SK-N-SH treated with all-trans-retinoic acid at 6 μM for 48 hours (cell line): ENCODE measurements around the gene OR1I1.

Experiments used
- ATAC-seq: fragments of 200-7000 bp; cut with Tn5 transposase; 3 replicates; pipeline ENCODE4 v1.9.1; 2020; ENCODE audit warnings: mild to moderate bottlenecking, moderate library complexity
- ARNTL ChIP-seq: fragments of 450-650 bp; formaldehyde crosslinking; IDR thresholded peaks from 2 replicates; pipeline ENCODE4 v1.5.0; 2020; ENCODE audit warnings: low read depth, mild to moderate bottlenecking, moderate library complexity, borderline replicate concordance
- BACH2 ChIP-seq: fragments of 250-450 bp; sonication (Bioruptor Pico); IDR thresholded peaks from 2 replicates; pipeline ENCODE4 v1.9.0; 2021; ENCODE audit warnings: mild to moderate bottlenecking, borderline replicate concordance
- CSDC2 ChIP-seq: fragments of 250-450 bp; sonication (Bioruptor Pico); IDR thresholded peaks from 2 replicates; pipeline ENCODE4 v1.5.0; 2020; ENCODE audit warnings: mild to moderate bottlenecking, moderate library complexity
- ESRRG ChIP-seq: fragments of 250-450 bp; sonication (Bioruptor Pico); IDR thresholded peaks from 2 replicates; pipeline ENCODE4 v1.6.1; 2021; ENCODE audit warnings: mild to moderate bottlenecking
- GLIS3 ChIP-seq: fragments of 250-450 bp; sonication (Bioruptor Pico); IDR thresholded peaks from 2 replicates; pipeline ENCODE4 v1.5.0; 2020; ENCODE audit warnings: mild to moderate bottlenecking, moderate library complexity
- OSR1 ChIP-seq: fragments of 250-450 bp; sonication (Bioruptor Pico); IDR thresholded peaks from 2 replicates; pipeline ENCODE4 v1.8.0; 2022; ENCODE audit warnings: moderate library complexity, mild to moderate bottlenecking, inconsistent platforms
- PPARA ChIP-seq: fragments of 250-450 bp; sonication (Bioruptor Pico); IDR thresholded peaks from 2 replicates; pipeline ENCODE4 v1.5.0; 2020; ENCODE audit warnings: mild to moderate bottlenecking, borderline replicate concordance
- TCF4 ChIP-seq: fragments of 250-450 bp; sonication (Bioruptor Pico); IDR thresholded peaks from 2 replicates; pipeline ENCODE4 v1.8.0; 2021; ENCODE audit warnings: mild to moderate bottlenecking, moderate library complexity, borderline replicate concordance
- TOX ChIP-seq: fragments of 250-450 bp; sonication (Bioruptor Pico); IDR thresholded peaks from 2 replicates; pipeline ENCODE4 v1.8.0; 2021; ENCODE audit warnings: mild to moderate bottlenecking, moderate library complexity, borderline replicate concordance
- ZC3H10 ChIP-seq: fragments of 250-450 bp; sonication (Bioruptor Pico); IDR thresholded peaks from 2 replicates; pipeline ENCODE4 v1.5.1; 2021; ENCODE audit warnings: mild to moderate bottlenecking, moderate library complexity
- ZFP3 ChIP-seq: fragments of 250-450 bp; sonication (Bioruptor Pico); IDR thresholded peaks from 2 replicates; pipeline ENCODE4 v1.5.0; 2020; ENCODE audit warnings: mild to moderate bottlenecking, moderate library complexity
- ZFP30 ChIP-seq: fragments of 450-650 bp; formaldehyde crosslinking; IDR thresholded peaks from 2 replicates; pipeline ENCODE4 v1.5.0; 2022; ENCODE audit warnings: mild to moderate bottlenecking, moderate library complexity
- ZNF565 ChIP-seq: fragments of 450-650 bp; formaldehyde crosslinking; conservative IDR thresholded peaks from 2 replicates; pipeline ENCODE4 v1.5.0; 2020; ENCODE audit warnings: low read depth, mild to moderate bottlenecking, moderate library complexity
- ZNF70 ChIP-seq: fragments of 450-650 bp; formaldehyde crosslinking; IDR thresholded peaks from 2 replicates; pipeline ENCODE4 v1.5.0; 2020; ENCODE audit warnings: mild to moderate bottlenecking, moderate library complexity
- ZNF8 ChIP-seq: fragments of 450-650 bp; formaldehyde crosslinking; IDR thresholded peaks from 2 replicates; pipeline ENCODE4 v1.5.0; 2020; ENCODE audit warnings: mild to moderate bottlenecking, moderate library complexity
- TF ChIP-seq, protein P1 (sequence below): fragments of 250-450 bp; sonication (Bioruptor Pico); IDR thresholded peaks from 2 replicates; pipeline ENCODE4 v1.8.0; 2021; ENCODE audit warnings: low read depth, mild to moderate bottlenecking, moderate library complexity, borderline replicate concordance
- TF ChIP-seq, protein P2 (sequence below): fragments of 250-450 bp; sonication (Bioruptor Pico); IDR thresholded peaks from 2 replicates; pipeline ENCODE4 v1.5.1; 2020; ENCODE audit warnings: low read depth, mild to moderate bottlenecking, moderate library complexity
- TF ChIP-seq, protein P3 (sequence below): fragments of 250-450 bp; sonication (Bioruptor Pico); IDR thresholded peaks from 2 replicates; pipeline ENCODE4 v1.5.1; 2021; ENCODE audit warnings: mild to moderate bottlenecking, moderate library complexity
- TF ChIP-seq, protein P4 (sequence below): fragments of 250-450 bp; sonication (Bioruptor Pico); IDR thresholded peaks from 2 replicates; pipeline ENCODE4 v1.5.0; 2020; ENCODE audit warnings: mild to moderate bottlenecking, moderate library complexity
- TF ChIP-seq, protein P5 (sequence below): fragments of 250-450 bp; sonication (Bioruptor Pico); IDR thresholded peaks from 2 replicates; pipeline ENCODE4 v1.8.0; 2020; ENCODE audit warnings: mild to moderate bottlenecking, moderate library complexity, borderline replicate concordance

Gene OR1I1

DNA sequence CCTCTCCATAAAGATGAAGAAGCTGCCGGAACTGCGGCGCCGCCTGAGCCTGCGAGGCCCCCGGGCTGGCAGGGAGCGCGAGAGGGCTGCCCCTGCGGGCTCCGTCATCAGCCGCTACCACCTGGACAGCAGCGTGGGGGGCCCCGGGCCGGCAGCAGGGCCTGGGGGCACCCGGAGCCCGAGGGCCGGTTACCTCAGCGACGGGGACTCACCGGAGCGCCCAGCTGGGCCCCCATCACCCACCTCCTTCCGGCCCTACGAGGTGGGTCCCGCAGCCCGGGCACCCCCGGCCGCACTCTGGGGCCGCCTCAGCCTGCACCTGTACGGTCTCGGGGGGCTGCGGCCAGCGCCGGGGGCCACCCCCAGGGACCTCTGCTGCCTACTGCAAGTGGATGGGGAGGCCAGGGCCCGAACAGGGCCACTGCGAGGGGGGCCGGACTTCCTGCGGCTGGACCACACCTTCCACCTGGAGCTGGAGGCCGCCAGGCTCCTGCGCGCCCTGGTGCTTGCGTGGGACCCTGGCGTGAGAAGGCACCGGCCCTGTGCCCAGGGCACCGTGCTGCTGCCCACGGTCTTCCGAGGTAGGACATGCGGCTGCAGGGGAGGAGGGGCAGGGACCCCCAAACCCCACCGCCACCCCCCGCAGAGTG is 27.9 kb downstream of the OR1I1 start:
- TF ChIP-seq, protein P1, sequence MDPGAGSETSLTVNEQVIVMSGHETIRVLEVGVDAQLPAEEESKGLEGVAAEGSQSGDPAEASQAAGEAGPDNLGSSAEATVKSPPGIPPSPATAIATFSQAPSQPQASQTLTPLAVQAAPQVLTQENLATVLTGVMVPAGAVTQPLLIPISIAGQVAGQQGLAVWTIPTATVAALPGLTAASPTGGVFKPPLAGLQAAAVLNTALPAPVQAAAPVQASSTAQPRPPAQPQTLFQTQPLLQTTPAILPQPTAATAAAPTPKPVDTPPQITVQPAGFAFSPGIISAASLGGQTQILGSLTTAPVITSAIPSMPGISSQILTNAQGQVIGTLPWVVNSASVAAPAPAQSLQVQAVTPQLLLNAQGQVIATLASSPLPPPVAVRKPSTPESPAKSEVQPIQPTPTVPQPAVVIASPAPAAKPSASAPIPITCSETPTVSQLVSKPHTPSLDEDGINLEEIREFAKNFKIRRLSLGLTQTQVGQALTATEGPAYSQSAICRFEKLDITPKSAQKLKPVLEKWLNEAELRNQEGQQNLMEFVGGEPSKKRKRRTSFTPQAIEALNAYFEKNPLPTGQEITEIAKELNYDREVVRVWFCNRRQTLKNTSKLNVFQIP (CRISPR knock-in tag), result no peak
- TF ChIP-seq, protein P2, sequence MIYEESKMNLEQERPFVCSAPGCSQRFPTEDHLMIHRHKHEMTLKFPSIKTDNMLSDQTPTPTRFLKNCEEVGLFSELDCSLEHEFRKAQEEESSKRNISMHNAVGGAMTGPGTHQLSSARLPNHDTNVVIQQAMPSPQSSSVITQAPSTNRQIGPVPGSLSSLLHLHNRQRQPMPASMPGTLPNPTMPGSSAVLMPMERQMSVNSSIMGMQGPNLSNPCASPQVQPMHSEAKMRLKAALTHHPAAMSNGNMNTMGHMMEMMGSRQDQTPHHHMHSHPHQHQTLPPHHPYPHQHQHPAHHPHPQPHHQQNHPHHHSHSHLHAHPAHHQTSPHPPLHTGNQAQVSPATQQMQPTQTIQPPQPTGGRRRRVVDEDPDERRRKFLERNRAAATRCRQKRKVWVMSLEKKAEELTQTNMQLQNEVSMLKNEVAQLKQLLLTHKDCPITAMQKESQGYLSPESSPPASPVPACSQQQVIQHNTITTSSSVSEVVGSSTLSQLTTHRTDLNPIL (CRISPR knock-in tag), result no peak
- TF ChIP-seq ZFP3, result no peak
- TF ChIP-seq, protein P3, sequence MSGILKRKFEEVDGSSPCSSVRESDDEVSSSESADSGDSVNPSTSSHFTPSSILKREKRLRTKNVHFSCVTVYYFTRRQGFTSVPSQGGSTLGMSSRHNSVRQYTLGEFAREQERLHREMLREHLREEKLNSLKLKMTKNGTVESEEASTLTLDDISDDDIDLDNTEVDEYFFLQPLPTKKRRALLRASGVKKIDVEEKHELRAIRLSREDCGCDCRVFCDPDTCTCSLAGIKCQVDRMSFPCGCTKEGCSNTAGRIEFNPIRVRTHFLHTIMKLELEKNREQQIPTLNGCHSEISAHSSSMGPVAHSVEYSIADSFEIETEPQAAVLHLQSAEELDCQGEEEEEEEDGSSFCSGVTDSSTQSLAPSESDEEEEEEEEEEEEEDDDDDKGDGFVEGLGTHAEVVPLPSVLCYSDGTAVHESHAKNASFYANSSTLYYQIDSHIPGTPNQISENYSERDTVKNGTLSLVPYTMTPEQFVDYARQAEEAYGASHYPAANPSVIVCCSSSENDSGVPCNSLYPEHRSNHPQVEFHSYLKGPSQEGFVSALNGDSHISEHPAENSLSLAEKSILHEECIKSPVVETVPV (CRISPR knock-in tag), result no peak
- TF ChIP-seq ARNTL (CRISPR knock-in tag), result no peak
- no peak for TF ChIP-seq ZNF565
- no peak for TF ChIP-seq ZC3H10 (CRISPR knock-in tag)
- TF ChIP-seq ZFP30 (CRISPR knock-in tag), result no peak
- no peak for TF ChIP-seq ZNF70
- no peak for TF ChIP-seq BACH2 (CRISPR knock-in tag)
- ATAC-seq, result no peak

DNA sequence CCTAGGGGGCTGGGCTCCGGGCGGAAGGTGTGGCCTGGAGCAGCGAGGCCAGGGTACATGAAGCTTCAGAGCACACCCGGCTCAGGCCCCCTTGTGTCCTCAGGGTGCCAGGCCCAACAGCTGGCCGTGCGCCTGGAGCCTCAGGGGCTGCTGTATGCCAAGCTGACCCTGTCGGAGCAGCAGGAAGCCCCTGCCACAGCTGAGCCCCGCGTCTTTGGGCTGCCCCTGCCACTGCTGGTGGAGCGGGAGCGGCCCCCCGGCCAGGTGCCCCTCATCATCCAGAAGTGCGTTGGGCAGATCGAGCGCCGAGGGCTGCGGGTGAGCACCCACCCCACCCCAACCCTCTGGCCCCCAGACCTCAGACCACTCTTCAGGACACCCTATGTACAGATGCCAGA is 28.4 kb downstream of the OR1I1 start:
- ATAC-seq, result no peak
- TF ChIP-seq GLIS3 (CRISPR knock-in tag), result no peak
- TF ChIP-seq OSR1 (CRISPR knock-in tag), result no peak
- TF ChIP-seq, protein P2 (CRISPR knock-in tag), result no peak
- no peak for TF ChIP-seq TOX
- no peak for TF ChIP-seq TCF4

DNA sequence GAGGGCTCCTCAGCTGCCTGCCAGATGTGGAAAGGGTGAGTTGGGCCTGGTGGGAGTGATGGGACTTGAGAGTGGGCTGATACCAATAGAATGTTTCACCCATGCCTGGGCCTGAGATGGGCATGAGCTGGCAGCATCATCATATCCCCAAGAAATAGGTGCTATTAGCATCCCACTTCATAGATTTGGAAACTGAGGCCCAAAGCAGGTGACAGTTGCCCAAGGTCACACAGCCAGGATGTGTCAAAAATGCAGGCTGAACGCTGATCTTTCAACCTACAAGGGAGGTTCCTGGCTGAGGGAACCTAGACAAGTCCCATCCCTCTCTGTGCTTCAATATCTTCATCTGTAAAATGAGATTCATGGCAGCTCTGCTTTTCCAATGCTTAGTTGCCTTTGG is 29.7 kb downstream of the OR1I1 start:
- no peak for ATAC-seq

More for the DNA sequence above, 29.7 kb downstream of the OR1I1 start:
- TF ChIP-seq GLIS3 (CRISPR knock-in tag) (no peak), TOX (no peak), PPARA (CRISPR knock-in tag) (no peak), ESRRG (CRISPR knock-in tag) (no peak), CSDC2 (CRISPR knock-in tag) (no peak), ZNF8 (CRISPR knock-in tag) (no peak), ZFP3 (no peak), BACH2 (CRISPR knock-in tag) (no peak), OSR1 (CRISPR knock-in tag) (no peak)
- TF ChIP-seq, protein P2 (CRISPR knock-in tag), result no peak
- TF ChIP-seq, protein P4, sequence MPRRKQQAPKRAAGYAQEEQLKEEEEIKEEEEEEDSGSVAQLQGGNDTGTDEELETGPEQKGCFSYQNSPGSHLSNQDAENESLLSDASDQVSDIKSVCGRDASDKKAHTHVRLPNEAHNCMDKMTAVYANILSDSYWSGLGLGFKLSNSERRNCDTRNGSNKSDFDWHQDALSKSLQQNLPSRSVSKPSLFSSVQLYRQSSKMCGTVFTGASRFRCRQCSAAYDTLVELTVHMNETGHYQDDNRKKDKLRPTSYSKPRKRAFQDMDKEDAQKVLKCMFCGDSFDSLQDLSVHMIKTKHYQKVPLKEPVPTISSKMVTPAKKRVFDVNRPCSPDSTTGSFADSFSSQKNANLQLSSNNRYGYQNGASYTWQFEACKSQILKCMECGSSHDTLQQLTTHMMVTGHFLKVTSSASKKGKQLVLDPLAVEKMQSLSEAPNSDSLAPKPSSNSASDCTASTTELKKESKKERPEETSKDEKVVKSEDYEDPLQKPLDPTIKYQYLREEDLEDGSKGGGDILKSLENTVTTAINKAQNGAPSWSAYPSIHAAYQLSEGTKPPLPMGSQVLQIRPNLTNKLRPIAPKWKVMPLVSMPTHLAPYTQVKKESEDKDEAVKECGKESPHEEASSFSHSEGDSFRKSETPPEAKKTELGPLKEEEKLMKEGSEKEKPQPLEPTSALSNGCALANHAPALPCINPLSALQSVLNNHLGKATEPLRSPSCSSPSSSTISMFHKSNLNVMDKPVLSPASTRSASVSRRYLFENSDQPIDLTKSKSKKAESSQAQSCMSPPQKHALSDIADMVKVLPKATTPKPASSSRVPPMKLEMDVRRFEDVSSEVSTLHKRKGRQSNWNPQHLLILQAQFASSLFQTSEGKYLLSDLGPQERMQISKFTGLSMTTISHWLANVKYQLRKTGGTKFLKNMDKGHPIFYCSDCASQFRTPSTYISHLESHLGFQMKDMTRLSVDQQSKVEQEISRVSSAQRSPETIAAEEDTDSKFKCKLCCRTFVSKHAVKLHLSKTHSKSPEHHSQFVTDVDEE (CRISPR knock-in tag), result no peak
- TF ChIP-seq, protein P1 (CRISPR knock-in tag), result no peak
- TF ChIP-seq, protein P3 (CRISPR knock-in tag), result no peak
- TF ChIP-seq, protein P5, sequence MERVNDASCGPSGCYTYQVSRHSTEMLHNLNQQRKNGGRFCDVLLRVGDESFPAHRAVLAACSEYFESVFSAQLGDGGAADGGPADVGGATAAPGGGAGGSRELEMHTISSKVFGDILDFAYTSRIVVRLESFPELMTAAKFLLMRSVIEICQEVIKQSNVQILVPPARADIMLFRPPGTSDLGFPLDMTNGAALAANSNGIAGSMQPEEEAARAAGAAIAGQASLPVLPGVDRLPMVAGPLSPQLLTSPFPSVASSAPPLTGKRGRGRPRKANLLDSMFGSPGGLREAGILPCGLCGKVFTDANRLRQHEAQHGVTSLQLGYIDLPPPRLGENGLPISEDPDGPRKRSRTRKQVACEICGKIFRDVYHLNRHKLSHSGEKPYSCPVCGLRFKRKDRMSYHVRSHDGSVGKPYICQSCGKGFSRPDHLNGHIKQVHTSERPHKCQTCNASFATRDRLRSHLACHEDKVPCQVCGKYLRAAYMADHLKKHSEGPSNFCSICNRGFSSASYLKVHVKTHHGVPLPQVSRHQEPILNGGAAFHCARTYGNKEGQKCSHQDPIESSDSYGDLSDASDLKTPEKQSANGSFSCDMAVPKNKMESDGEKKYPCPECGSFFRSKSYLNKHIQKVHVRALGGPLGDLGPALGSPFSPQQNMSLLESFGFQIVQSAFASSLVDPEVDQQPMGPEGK (CRISPR knock-in tag), result no peak
